Tibial nerve (tissue), 4 donors: ENCODE data around the gene RPL36AL. TPM values are rescaled to one million over a fixed set of nuclear protein-coding genes. Genes with fewer than 3 reads are reported as not detected.

ENCODE experiments used
- DNase-seq, 2 donors: peaks; one replicate each; pipeline ENCODE4 v3.0.0-alpha.2; 2019; ENCODE audit warnings: low spot score in 2 of 2
- H3K27ac ChIP-seq, 4 donors: fragments of 200-600 bp; sonication (generic) in 3 of 4; one replicate each; pipeline ENCODE4 v1.5.1; 2017 to 2019; ENCODE audit warnings: mild to moderate bottlenecking in 1 of 4
- H3K27me3 ChIP-seq, 2 donors: fragments of 200-600 bp; sonication (generic) in 1 of 2; one replicate each; pipeline versions ENCODE4 v1.5.1 to v1.6.0; 2017 to 2019
- H3K36me3 ChIP-seq, 3 donors: fragments of 200-600 bp; sonication (generic); one replicate each; pipeline ENCODE4 v1.5.1; 2018 to 2019
- H3K4me1 ChIP-seq, 4 donors: fragments of 200-600 bp; sonication (generic) in 3 of 4; one replicate each; pipeline ENCODE4 v1.5.1; 2017 to 2019
- H3K4me3 ChIP-seq, 4 donors: fragments of 200-600 bp; sonication (generic) in 3 of 4; one replicate each; pipeline ENCODE4 v1.5.1; 2017 to 2019; ENCODE audit warnings: mild to moderate bottlenecking in 1 of 4, moderate library complexity in 1 of 4
- H3K9me3 ChIP-seq, 4 donors: fragments of 200-600 bp; sonication (generic) in 3 of 4; one replicate each; pipeline ENCODE4 v1.5.1; 2017 to 2019
- EP300 ChIP-seq, 2 donors: sonication (generic); formaldehyde crosslinking; IDR thresholded peaks; one replicate each; pipeline ENCODE4 v1.6.1; 2017; ENCODE audit warnings: antibody characterized with exemption in 2 of 2, mild to moderate bottlenecking in 1 of 2
- POLR2A ChIP-seq, 2 donors: fragments of 450-650 bp; IDR thresholded peaks; one replicate each; pipeline ENCODE4 v1.6.1; 2017; ENCODE audit warnings: antibody characterized with exemption in 2 of 2, mild to moderate bottlenecking in 2 of 2, moderate library complexity in 2 of 2
- WGBS, 2 donors: methylation state at CpG; one replicate each; pipeline ENCODE4 v1.1.5; 2018; 5-methylcytosine and 5-hydroxymethylcytosine counted together
- total RNA-seq, 4 donors: library from RNA; depleted of rRNA; stranded (reverse); fragments of >200 nt; gene quantifications; one replicate each; pipeline ENCODE4 v1.1.0, GENCODE V29; 2016
- TF ChIP-seq, protein P1 (sequence below), 5 experiments: fragments of 200-600 bp in 3 of 5; fragments of 450-650 bp in 2 of 5; sonication (generic) in 3 of 5; IDR thresholded peaks; one replicate each; pipeline ENCODE4 v1.5.1; 2016 to 2019; ENCODE audit warnings: antibody characterized with exemption in 5 of 5, mild to moderate bottlenecking in 3 of 5, moderate library complexity in 2 of 5

Gene RPL36AL
- total RNA-seq, 4 donors from 2014 or later: 132 to 206 (median 151) TPM

DNA sequence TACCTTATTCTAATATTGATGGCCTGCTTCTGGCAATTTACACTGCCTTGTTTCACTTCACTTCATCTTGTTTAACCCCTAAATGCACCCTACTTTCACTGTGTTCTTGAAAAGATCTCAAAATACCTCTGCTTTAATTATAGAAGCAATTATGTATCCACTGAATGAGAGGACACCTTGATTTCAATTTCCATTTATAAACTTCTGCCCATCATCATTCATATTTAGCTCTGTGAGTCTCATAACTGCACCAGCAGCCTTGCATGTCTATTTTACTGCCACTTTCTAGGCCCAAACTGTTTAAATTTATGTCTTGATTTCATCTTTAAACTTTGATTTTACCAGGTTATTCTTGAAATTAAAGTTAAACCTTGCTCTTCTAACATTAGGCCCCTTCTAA, 21.7 kb upstream of the RPL36AL start:
- H3K9me3 ChIP-seq: no peaks in the 10 kb centered on the region
- no peak for DNase-seq
- H3K27me3 ChIP-seq: no peaks in the 10 kb centered on the region
- peaks cover 0 to 26% (median 8%) of the 10 kb centered on the region in 4 donors for H3K4me1 ChIP-seq
- H3K4me3 ChIP-seq: no peak overlapping the region
- H3K36me3 ChIP-seq: peaks cover 0 to 4% (median 0%) of the 10 kb centered on the region in 3 donors
- TF ChIP-seq EP300 (IDR thresholded peaks at IDR 0.05) (no peak), POLR2A (IDR thresholded peaks at IDR 0.05) (no peak)
- TF ChIP-seq, protein P1, sequence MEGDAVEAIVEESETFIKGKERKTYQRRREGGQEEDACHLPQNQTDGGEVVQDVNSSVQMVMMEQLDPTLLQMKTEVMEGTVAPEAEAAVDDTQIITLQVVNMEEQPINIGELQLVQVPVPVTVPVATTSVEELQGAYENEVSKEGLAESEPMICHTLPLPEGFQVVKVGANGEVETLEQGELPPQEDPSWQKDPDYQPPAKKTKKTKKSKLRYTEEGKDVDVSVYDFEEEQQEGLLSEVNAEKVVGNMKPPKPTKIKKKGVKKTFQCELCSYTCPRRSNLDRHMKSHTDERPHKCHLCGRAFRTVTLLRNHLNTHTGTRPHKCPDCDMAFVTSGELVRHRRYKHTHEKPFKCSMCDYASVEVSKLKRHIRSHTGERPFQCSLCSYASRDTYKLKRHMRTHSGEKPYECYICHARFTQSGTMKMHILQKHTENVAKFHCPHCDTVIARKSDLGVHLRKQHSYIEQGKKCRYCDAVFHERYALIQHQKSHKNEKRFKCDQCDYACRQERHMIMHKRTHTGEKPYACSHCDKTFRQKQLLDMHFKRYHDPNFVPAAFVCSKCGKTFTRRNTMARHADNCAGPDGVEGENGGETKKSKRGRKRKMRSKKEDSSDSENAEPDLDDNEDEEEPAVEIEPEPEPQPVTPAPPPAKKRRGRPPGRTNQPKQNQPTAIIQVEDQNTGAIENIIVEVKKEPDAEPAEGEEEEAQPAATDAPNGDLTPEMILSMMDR (IDR thresholded peaks at IDR 0.05): no peak
- peak overlapping the region in 2 of 4 donors; percentile 55 to 63 for H3K27ac ChIP-seq

DNA sequence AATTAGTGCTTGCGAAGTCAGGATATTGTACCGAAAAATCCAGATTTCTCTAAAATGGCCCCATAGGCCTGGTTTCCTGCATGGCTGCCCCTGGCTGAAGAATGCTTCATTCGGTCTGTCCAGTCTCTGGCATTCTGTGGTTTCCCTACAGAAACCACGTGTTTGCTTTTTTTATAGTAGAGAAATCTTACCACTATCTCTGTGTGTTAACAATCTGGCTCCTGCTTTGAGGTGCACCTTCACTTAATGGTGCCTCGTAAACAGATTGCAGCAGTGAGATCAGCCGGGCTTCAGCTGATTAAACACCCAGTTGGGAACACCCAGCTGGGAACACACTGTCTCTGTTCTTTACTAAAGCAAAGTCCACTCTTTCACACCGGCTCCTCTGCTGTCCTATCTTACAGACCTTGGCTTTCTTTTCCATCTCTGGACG, 21.3 kb upstream of the RPL36AL start:
- H3K36me3 ChIP-seq: peaks cover 0 to 4% (median 0%) of the 10 kb centered on the region in 3 donors
- no peaks in the 10 kb centered on the region for H3K27me3 ChIP-seq
- DNase-seq: no peak
- no peak overlapping the region for H3K4me3 ChIP-seq
- 64 to 70% methylated on average over 8 of the region's 8 CpGs for WGBS, 2 donors
- peak overlapping the region in 2 of 4 donors; percentile 55 to 63 for H3K27ac ChIP-seq
- TF ChIP-seq, protein P1 (IDR thresholded peaks at IDR 0.05): no peak
- TF ChIP-seq POLR2A (IDR thresholded peaks at IDR 0.05) (no peak), EP300 (IDR thresholded peaks at IDR 0.05) (no peak)
- H3K9me3 ChIP-seq: no peaks in the 10 kb centered on the region
- H3K4me1 ChIP-seq: peaks cover 0 to 31% (median 10%) of the 10 kb centered on the region in 4 donors

DNA sequence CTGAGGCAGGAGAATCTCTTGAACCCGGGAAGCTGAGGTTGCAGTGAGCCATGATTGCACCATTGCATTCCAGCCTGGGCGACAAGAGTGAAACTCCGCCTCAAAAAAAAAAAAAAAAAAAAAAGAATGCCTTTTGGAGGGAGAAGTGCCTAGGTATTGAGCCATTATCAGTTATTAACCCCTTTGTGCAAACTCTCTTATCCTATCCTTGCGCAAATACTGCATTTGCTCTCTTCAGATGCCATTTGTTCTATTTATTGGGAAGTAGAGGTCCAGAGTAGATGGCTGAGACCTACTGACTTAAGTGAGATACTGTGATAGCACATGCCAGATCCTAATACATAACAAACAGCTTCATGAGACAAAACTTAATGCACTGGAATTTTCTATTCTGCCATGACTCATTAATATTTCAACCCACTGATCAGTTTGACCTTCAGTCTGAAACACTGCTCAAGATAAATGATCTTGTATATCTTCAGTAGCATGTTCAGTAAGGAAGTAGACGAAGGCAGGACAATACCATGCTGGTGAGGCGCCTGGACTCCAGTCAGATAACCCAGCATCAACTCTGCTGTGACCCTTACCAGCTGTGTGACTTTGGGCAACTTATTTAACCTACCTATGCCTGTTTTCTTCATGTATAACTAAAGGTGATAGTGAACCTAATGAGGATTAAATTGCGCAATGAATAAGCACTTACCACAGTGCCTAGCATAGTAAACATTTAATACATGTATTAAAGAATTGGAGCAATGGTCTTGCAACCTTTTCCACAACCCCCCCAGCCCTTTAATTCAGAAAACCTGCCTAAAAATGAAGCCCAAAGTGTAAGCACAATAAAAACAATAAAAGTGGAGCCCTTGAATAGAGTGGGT, 20.4 kb upstream of the RPL36AL start:
- 94 to 98% methylated on average over 7 of the region's 7 CpGs for WGBS, 2 donors
- peaks cover 0 to 4% (median 0%) of the 10 kb centered on the region in 3 donors for H3K36me3 ChIP-seq
- no peaks in the 10 kb centered on the region for H3K27me3 ChIP-seq
- DNase-seq: no peak
- H3K4me1 ChIP-seq: peaks cover 0 to 40% (median 14%) of the 10 kb centered on the region in 4 donors
- TF ChIP-seq EP300 (IDR thresholded peaks at IDR 0.05) (no peak), POLR2A (IDR thresholded peaks at IDR 0.05) (no peak)
- TF ChIP-seq, protein P1 (IDR thresholded peaks at IDR 0.05): no peak
- H3K4me3 ChIP-seq: no peak overlapping the region
- H3K27ac ChIP-seq: no peak overlapping the region
- H3K9me3 ChIP-seq: no peaks in the 10 kb centered on the region

DNA sequence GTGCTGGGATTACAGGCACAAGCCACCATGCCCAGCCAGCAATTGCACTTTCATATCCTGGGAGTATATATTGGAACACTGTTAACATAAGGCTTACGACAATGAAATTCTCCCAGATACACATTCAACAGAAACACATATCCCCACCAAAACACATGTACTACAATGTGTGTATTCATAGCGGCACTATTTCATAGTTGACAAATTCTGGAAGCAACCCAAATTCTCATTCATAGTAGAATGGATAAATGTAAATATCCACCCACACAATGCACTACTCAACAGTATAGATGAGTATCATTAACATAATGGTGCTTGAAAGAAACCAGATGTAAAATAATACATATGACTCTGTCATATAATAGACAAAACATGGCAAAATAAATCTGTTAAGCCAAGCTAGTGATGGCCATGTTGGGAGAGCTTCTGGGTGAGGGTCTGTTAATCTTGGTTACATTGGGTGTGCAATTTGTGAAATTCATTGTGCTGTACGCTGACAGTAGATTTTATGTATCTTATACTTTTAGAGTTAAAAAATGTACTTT, 17.2 kb upstream of the RPL36AL start:
- no peak for DNase-seq
- peaks cover 0 to 44% (median 14%) of the 10 kb centered on the region in 4 donors for H3K4me1 ChIP-seq
- TF ChIP-seq EP300 (IDR thresholded peaks at IDR 0.05): no peak
- TF ChIP-seq POLR2A (IDR thresholded peaks at IDR 0.05): no peak
- H3K27ac ChIP-seq: no peak overlapping the region
- WGBS, 2 donors: 50 to 58% methylated on average over 3 of the region's 3 CpGs
- H3K4me3 ChIP-seq: no peak overlapping the region
- no peaks in the 10 kb centered on the region for H3K9me3 ChIP-seq
- peaks cover 0 to 4% (median 0%) of the 10 kb centered on the region in 3 donors for H3K36me3 ChIP-seq
- no peaks in the 10 kb centered on the region for H3K27me3 ChIP-seq

DNA sequence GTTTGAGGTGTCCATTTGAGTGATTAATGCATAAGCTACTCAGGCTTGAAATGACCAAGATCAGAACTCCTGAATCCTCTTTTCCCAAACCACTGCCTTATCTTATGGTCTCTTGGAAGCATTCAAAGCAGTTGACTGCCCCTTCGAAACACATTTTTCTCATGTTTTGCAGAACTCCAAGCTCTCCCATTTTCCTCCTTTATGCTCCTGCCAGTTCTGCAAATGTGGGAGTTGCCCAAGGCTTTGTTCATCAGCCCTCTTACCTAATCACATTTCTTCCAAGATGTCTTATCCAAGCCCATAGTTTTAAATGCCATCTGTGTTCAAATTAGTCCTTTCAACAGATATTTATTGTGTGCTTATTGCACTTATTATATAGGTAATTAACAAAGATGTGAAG, 16.4 kb upstream of the RPL36AL start:
- H3K4me3 ChIP-seq: no peak overlapping the region
- TF ChIP-seq, protein P1 (IDR thresholded peaks at IDR 0.05): no peak
- no peak for TF ChIP-seq EP300 (IDR thresholded peaks at IDR 0.05)
- no peak for TF ChIP-seq POLR2A (IDR thresholded peaks at IDR 0.05)
- no peaks in the 10 kb centered on the region for H3K27me3 ChIP-seq
- peaks cover 0 to 44% (median 17%) of the 10 kb centered on the region in 4 donors for H3K4me1 ChIP-seq
- H3K27ac ChIP-seq: no peak overlapping the region
- H3K9me3 ChIP-seq: no peaks in the 10 kb centered on the region
- H3K36me3 ChIP-seq: peaks cover 0 to 4% (median 0%) of the 10 kb centered on the region in 3 donors
- no peak for DNase-seq
- WGBS, 2 donors: 80 to 85% methylated on average over 1 of the region's 1 CpG
